ENCODE data around the gene SEC31A. TPM values are rescaled to one million over a fixed set of nuclear protein-coding genes. Genes with fewer than 3 reads are reported as not detected.

SEC31A gene
- total and polyA plus RNA-seq, 2 donors (not counting 1 experiment from before 2014, with no cell fraction given), result 52.7 to 134 TPM

GRCh38 chr4:82780752-82781231 lies 110.2 kb downstream of the SEC31A start:
- Histone ChIP-seq H3K36me3 (replicated peaks in 1 of 2; ENCODE audit: control extremely low read depth in 1 of 2, control insufficient read depth in 1 of 2, extremely low read depth in 1 of 2, insufficient read depth in 2 of 2, low read length in 1 of 2) (no peaks in the 10 kb centered on the region), H4K20me1 (ENCODE audit: control insufficient read depth, insufficient read depth, low read length, poor library complexity, severe bottlenecking) (no peaks in the 10 kb centered on the region), H3K4me3 (ENCODE audit: control extremely low read depth in 1 of 5, extremely low read depth in 1 of 5, insufficient read depth in 1 of 5, low read depth in 2 of 5, low read length in 4 of 5) (no peak overlapping the region), H3K4me2 (replicated peaks; ENCODE audit: low read depth, low read length, poor library complexity, severe bottlenecking) (no peak overlapping the region), H3K9me3 (ENCODE audit: control extremely low read depth in 1 of 3, control insufficient read depth in 2 of 3, insufficient read depth in 1 of 3, low read length in 2 of 3) (no peaks in the 10 kb centered on the region), H3K4me1 (ENCODE audit: control insufficient read depth in 2 of 2, insufficient read depth in 2 of 2, low read length in 2 of 2) (no peaks in the 10 kb centered on the region), H2AFZ (ENCODE audit: insufficient read depth, low read depth, low read length, poor library complexity, severe bottlenecking) (no peak overlapping the region), H3K27ac (ENCODE audit: low read length in 2 of 2) (no peak overlapping the region), H3K79me2 (ENCODE audit: control insufficient read depth, insufficient read depth, low read length) (no peaks in the 10 kb centered on the region), H3K27me3 (replicated peaks in 1 of 4; ENCODE audit: control extremely low read depth in 1 of 4, control insufficient read depth in 3 of 4, insufficient read depth in 4 of 4, low read length in 3 of 4) (no peaks in the 10 kb centered on the region), H3K9ac (ENCODE audit: low read length) (no peak overlapping the region)
- H3K27me3 Mint-ChIP-seq, result no peaks in the 10 kb centered on the region
- no peak overlapping the region for H3K4me3 Mint-ChIP-seq
- no peaks in the 10 kb centered on the region for H3K4me1 Mint-ChIP-seq
- TF ChIP-seq CTCF (IDR thresholded peaks at IDR 0.05) (no peak), EZH2 (IDR thresholded peaks at IDR 0.05; ENCODE audit: borderline replicate concordance, insufficient read depth, low read depth, low read length, poor library complexity, severe bottlenecking) (no peak)
- intact Hi-C loops (cut with micrococcal nuclease), result no loop called here
- peaks cover 2% of the 10 kb centered on the region for H3K9me3 Mint-ChIP-seq (ENCODE audit: insufficient read depth)
- DNase-seq, result no peak
- no peak for ATAC-seq (ENCODE audit: low read depth)
- WGBS (ENCODE audit: insufficient coverage), result 2% methylated on average over 5 of the region's 10 CpGs
- ChIA-PET POLR2A (no interaction called here), CTCF (no interaction called here)
- H3K27ac Mint-ChIP-seq, result no peak overlapping the region

GRCh38 chr4:82780170-82780751 lies 110.7 kb downstream of the SEC31A start:
- no CpG with 5 or more reads among the region's 1 CpG for WGBS (ENCODE audit: insufficient coverage)
- no peak for ATAC-seq (ENCODE audit: low read depth)
- intact Hi-C loops (cut with micrococcal nuclease), result no loop called here
- no peaks in the 10 kb centered on the region for H3K36me3 ChIP-seq (replicated peaks in 1 of 2; ENCODE audit: control extremely low read depth in 1 of 2, control insufficient read depth in 1 of 2, extremely low read depth in 1 of 2, insufficient read depth in 2 of 2, low read length in 1 of 2)
- H3K9me3 ChIP-seq (ENCODE audit: control extremely low read depth in 1 of 3, control insufficient read depth in 2 of 3, insufficient read depth in 1 of 3, low read length in 2 of 3), result no peaks in the 10 kb centered on the region
- CTCF ChIA-PET, result no interaction called here
- no peak for DNase-seq
- no peaks in the 10 kb centered on the region for H3K79me2 ChIP-seq (ENCODE audit: control insufficient read depth, insufficient read depth, low read length)
- no peak overlapping the region for H3K27ac ChIP-seq (ENCODE audit: low read length in 2 of 2)
- Mint-ChIP-seq H3K4me3 (no peak overlapping the region), H3K9me3 (ENCODE audit: insufficient read depth) (peaks cover 2% of the 10 kb centered on the region), H3K27me3 (no peaks in the 10 kb centered on the region), H3K27ac (no peak overlapping the region), H3K4me1 (no peaks in the 10 kb centered on the region)
- no peaks in the 10 kb centered on the region for H3K27me3 ChIP-seq (replicated peaks in 1 of 4; ENCODE audit: control extremely low read depth in 1 of 4, control insufficient read depth in 3 of 4, insufficient read depth in 4 of 4, low read length in 3 of 4)
- TF ChIP-seq EZH2 (IDR thresholded peaks at IDR 0.05; ENCODE audit: borderline replicate concordance, insufficient read depth, low read depth, low read length, poor library complexity, severe bottlenecking), result no peak
- TF ChIP-seq CTCF (IDR thresholded peaks at IDR 0.05), result no peak
- H3K9ac ChIP-seq (ENCODE audit: low read length), result no peak overlapping the region
- no peaks in the 10 kb centered on the region for H3K4me1 ChIP-seq (ENCODE audit: control insufficient read depth in 2 of 2, insufficient read depth in 2 of 2, low read length in 2 of 2)
- no peak overlapping the region for H2AFZ ChIP-seq (ENCODE audit: insufficient read depth, low read depth, low read length, poor library complexity, severe bottlenecking)
- POLR2A ChIA-PET, result no interaction called here
- no peak overlapping the region for H3K4me2 ChIP-seq (replicated peaks; ENCODE audit: low read depth, low read length, poor library complexity, severe bottlenecking)
- H3K4me3 ChIP-seq (ENCODE audit: control extremely low read depth in 1 of 5, extremely low read depth in 1 of 5, insufficient read depth in 1 of 5, low read depth in 2 of 5, low read length in 4 of 5), result no peak overlapping the region
- H4K20me1 ChIP-seq (ENCODE audit: control insufficient read depth, insufficient read depth, low read length, poor library complexity, severe bottlenecking), result no peaks in the 10 kb centered on the region

All from B cell (primary cell).